Measurements from ENCODE around the gene KCNMA1.

Gene KCNMA1

DNA sequence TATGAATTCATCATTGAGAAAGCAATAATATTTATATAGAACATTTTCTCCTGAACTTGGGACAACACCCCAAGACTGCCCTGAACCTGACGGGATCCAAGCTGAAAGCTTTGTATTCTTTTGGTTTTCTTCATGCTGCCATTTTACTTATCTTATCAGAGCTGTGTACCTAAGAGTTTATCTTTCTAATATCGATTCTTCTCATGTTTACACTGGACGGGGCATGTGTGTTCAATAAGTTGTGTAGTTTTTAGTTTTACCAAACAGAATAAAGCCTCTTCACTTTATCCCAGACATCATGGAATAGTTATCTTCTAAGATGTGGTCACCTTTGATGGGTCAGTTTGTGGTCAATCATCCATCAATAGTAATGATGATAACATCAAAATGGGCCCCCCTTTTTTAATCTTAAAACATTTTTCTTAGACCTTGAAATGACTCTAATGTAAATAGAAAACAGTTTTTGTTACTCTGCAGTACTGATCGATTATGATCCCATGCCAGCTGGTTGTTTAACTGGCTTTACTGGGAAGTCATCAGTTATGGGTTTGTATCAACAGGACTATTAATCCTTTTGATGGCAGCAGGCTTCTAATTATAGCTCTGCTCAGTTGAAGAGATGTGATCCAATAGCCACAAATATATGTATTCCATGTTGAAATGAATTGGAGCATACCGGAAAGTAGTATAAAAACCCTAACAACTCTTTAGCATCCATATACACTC is 446.1 kb downstream of the KCNMA1 start:
- no peak for DNase-seq

DNA sequence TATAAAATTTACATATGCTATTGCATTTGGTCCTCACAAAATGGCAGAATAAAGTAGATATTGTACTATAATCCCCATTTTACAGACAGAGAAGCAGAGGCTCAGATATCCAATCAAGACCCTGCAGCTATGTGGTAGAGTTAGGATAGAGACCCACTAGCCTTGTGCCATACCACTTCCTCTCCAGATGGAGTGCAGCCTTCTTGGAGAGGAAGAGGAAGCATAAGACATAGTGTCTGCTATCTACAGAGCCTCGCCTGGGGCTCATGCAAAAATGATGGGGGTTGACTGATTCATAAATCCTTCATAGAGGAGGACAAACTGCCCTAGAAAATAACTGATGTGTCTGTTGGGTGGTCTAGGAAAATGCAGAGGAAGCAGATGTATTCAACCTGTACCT is 447.3 kb downstream of the KCNMA1 start:
- DNase-seq: no peak

- no peak for DNase-seq
Observed at GRCh38 chr10:77189520-77189919, 448.1 kb downstream of the KCNMA1 start.

- no peak for DNase-seq
Observed at GRCh38 chr10:77189075-77189474, 448.5 kb downstream of the KCNMA1 start.

GRCh38 chr10:77188521-77188920 is 449.1 kb downstream of the KCNMA1 start:
- DNase-seq: no peak

- DNase-seq: no peak
Observed at GRCh38 chr10:77188000-77188395, 449.6 kb downstream of the KCNMA1 start.

DNA sequence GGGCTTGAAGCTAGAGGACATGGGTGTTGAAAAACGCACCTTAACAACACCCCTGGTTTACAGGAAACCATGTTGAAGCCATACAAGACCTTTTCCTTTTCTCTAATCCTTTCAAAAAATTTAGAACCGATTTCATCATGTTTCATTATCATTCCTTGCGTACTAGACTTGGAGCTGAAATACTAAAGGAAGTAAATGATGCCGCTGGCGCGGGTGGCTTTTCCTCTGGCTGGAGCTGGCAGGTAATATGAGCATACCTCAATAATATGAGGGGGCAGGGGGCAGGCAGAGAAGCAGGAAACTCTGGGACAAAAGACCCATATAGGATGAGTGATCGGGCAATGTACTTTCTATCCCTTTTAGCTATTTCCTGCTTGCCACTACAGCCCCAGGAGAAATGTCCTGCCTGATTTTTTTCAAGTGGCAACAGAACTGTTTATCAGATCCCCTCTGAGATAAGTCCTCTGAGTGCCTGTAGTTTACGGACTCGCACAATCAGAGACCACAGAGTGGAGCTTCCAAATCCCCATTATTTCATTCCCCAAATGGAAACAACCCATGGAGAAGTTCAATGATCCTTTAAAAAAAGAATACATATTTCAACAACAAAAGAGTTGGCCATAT is 450.1 kb downstream of the KCNMA1 start:
- no peak for DNase-seq

- no peak for DNase-seq
Observed at GRCh38 chr10:77186936-77187335, 450.7 kb downstream of the KCNMA1 start.

DNA sequence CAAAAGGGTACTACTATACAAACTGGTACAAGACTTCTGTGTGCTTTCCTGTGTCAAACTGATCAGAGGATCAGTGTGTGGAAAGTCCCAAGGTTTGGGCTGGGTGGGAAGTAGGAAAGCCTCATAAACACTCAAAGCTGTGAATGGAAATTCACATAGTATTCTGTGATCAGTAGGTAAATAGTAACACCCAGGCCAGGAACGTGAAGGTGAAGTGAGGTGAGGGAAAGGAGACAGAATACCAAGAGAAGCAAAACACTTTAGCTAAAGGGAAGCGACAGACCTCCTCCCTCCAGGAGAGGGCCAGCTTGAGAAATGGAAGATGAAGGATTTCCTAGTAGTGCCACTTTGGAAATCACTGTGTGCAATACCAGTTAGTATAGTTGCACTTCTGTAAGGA is 451.9 kb downstream of the KCNMA1 start:
- no peak for DNase-seq

DNA sequence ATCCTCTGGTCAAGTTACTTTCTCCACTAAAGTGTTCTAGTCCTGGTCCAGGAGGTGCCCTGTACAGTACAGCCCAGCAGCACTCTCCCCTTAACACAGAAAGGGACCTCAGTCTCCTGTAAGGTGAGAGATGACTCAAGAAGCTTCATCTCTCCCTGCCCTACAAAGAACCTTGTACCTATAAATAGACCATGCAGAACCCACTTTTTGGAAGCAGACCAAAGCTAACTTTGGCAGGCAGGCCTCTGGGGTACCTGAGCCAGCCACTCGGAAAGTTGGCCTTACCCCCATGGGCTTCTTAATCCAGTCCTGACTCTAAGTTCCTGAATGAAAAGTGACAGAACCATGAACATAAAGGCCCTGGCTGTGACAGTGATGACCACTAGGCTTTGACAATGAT is 454.8 kb downstream of the KCNMA1 start:
- no peak for DNase-seq

DNA sequence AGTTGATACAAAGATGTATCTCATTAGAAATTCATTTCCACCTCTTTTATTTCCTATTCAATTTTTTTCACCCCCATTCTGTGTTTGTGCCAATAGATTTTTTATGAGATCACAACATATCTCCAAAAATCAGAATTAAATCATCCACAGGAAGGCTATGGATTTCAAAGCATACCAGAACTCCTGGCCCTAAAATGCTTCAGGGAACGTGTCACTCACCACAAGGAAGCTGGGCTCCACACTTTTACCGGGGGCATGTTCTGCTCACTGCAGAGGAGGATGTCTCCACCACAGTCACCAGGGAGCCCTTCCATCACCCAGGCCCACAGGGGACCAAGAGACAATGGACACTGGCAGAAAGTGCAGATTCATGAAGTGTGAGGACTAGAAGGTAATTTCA is 456.8 kb downstream of the KCNMA1 start:
- no peak for DNase-seq

DNA sequence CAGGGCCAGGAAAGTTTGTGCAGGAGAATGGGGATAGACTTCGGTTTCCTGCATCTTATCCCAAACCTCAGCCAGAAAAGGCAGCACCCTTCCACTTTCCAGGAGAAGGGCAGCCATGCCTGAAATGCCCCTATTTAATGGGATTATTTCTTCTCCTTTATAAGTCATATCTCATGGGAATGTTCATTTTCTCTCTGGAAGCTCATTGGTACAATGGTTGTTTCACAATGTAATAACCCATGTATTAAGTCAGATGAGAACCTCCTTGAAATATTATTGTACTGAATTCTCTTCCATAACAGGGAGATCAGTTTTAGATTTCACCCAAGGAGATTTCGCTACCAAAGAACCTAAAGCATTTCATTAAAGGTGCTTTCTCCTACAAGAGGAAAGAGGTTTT is 457.5 kb downstream of the KCNMA1 start:
- no peak for DNase-seq

DNA sequence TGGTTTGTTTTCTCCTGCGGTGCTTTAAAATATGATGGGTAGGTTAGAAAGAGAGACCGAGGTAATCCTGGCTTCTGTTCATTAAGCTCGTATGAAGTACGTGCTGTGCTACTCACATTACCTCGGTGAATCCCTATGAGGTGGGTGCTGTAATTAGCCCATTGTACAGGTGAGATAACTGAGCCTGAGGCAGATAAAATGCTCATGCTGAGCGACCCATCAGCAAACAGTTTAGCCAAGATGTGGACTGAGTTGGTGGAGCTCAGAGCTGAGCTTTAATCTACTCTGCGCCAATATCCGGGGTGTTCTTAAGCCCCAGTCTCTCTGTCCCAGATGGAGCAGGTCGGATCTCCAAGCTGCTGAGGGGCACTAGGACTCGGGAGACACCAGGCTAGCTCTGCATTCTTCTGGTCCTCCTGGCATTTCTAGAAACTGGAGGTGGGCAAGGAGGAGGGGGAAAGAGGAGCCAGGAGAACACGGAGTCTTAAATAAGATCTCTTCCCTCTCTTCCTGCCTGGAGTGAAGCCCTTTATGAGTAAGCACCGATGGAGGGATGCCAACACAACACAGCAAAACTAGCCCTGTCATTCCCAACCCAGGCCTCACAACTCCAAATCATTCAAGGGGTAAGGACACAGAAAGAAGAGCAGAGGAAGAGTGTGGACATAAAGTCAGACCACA is 458.5 kb downstream of the KCNMA1 start:
- no peak for DNase-seq

DNA sequence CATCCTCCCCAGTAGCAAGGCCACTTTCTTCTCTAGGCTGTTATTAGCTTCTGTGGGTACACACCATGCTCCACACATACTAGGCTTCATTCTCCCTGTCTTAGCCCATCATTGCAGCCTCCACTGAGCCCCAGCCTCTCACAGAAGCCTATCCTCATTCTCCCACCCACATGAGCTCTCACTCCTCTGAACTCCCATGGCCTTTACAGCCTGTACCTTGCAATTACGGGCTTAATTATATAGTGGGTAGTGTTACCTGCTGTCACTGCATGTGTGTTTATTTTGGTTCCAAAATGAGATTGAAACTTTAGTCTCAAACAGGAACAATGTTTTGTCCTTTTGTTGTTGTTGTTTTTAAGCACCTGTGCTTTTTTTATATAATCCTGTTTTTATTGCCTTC is 460.0 kb downstream of the KCNMA1 start:
- DNase-seq: no peak

DNA sequence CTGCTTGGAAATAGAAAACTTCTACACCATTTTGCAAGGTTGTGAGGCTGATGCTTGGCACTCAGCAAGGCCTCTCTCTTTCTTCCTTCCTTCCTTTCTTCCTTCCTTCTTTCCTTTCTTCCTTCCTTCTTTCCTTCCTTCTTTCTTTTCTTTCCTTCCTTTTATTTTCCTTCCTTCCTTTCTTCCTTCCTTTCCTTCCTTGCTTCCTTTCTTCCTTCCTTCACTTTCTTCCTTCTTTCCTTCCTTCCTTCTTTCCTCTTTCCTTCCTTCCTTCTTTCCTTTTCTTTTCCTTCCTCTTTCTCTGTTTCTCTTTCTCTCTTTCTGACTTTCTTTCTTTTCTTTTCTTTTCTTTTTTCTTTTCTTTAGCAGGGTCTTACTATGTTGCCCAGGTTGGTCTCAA is 460.4 kb downstream of the KCNMA1 start:
- DNase-seq: no peak

DNA sequence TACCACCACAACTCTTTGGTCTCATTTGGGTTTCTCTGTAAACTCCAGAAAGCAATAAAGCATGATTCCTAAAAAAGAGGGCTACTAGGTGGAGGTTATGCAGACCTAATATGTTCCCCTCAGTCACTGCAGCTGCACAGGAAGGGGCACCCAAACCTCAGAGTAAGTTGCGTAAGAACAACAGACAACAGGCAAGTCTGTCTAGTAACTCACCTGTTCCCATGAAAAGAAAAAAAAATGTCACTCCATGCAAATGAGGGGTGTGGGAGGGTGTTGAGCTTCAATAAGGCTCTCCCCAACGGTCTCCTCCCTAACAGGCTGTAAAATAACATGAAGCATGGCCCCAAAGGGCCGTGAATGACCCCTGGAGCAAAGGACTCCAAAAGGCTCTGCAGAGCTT is 461.4 kb downstream of the KCNMA1 start:
- no peak for DNase-seq

- no peak for DNase-seq
Observed at GRCh38 chr10:77175631-77176222, 461.9 kb downstream of the KCNMA1 start.

DNA sequence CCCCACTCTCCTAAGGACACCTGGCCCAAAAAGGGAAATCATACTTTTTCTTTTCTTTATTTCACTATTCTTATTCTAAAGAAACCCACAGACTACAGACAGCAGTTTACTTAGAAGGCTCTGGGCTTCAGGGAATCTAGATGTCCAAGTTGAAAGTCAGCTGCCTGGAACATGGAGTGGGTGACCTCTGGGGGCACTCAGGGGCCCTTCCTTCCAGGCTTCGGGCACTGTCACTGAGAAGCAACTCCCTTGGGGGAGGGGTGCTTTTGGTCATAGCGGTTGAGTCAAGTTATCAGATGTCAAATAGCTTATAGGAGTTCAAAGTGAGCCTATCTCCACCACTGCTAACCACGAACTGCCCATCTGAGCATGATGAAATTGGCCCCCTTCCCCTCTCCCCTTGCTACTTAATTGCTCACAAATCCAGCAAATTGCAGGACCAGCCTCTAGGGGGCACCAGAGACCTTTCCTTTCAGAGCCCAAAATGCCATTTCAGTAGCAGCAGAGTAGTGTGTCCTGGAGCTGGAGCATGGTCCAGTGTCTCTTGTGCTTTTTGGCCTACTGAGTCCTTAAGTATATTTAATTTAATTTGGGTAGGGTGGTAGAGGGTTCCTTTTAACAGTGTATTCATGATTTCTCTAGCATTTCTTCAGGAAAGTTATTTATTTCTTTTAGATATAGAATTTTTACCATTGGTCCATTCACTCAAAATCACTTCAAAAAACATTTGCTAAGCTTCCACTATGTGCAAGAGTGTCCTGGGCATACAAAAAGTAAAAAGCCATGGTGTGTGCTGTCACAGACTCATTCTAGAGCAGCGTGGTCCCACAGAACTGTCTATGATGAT is 463.8 kb downstream of the KCNMA1 start:
- peak; percentile 3 for DNase-seq

GRCh38 chr10:77172086-77172485 is 465.5 kb downstream of the KCNMA1 start:
- no peak for DNase-seq

DNA sequence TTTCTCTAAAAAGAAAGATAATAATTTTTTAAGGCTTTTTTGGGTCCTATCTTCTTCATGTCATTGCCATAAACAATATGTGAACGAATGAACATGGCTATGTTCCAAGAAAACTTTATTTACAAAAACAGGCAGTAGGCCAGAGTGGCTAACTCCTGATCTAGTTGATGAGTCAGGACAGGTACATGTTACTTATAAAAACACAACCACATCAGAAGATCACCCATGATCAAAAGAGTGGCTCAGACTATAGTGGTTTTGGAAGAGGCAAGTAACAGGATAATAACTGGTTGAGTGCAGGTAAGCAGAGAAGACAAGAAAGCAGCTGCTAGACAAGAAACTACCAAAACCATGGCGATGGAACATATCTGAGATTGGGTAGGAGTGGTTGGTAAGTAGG is 468.7 kb downstream of the KCNMA1 start:
- DNase-seq: no peak

DNA sequence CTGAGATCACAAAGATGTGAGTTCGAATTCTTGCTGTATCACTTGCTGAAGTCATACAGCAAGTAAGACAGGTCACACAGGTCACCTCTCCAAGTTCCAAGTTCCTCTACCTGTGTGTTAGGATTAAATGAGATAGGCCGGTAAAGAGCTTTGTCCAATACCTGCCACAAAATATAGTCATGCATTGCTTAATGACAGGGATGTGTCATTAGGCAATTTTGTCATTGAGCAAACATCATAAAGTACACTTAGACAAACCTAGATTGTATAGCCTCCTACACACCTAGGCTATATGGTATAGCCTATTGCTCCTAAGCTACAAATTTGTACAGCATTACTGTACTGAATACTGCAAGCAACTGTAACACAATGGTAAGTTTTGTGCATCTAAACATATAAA is 469.4 kb downstream of the KCNMA1 start:
- no peak for DNase-seq

- peak; percentile 1 for DNase-seq
Observed at GRCh38 chr10:77165445-77166208, 472.0 kb downstream of the KCNMA1 start.
